NCI-H2196 treated with DMSO at 0.1 percent for 48 hours (cell line): ENCODE measurements around the gene MYH4.

Experiments used
- DNase-seq: peaks from one replicate; lab custom pipeline; 2025; ENCODE audit not compliant: unreplicated experiment; lab: John Stamatoyannopoulos, UW

The MYH4 gene

DNA sequence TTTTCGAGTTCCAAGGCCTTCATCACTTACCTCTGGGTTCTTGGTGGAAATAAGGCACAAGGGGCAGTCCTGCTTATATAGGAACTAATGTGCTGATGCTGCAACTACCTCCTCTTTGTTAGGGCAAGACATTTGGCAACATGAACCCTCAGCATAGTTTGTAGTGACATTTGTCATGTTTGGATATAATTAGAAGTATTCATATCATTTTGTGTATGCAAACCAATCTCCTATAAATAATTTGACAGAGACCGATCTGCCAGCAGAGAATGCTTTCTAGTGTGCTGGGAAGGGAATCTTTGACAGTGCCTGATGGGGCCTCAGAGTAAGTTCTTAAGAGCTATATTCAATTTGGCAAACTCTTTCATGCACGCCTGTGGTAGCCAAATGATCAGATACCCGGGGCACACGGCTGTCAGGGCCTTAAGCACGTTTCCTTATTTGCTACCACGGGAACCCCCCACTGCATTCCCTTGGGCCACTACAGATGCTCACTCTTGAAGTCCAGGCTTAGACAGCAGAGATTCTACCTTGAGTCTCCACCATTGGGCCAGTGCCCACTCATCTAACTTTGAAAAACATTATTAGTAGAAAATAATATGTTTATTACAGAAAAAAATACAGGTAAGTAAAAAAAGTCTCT is 47.3 kb downstream of the MYH4 start, which contains the start of gene MYH8:
MYH8 (minus strand) TSS at position 51 of the 643 bp plus-strand sequence. CDS start 1,723 bp downstream, outside the sequence.
- no peak for DNase-seq

DNA sequence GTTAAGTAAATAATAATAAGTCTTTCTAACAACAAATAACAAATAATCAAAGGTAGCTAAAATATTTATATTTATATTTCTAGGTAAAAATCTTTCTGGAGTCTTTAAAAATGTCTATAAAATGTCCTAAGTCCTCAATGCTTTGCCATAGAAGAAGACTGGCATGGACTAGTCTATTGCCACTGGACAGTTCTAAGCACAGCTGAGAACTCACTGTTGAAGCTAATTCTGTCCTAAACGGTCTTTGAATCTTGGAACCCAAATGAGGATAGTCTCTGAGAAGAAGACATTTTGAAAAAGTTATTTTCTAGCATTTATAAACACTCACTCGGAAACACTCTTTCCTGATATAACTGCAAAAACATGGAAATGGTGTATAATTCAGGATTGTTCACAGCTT is 48.1 kb downstream of the MYH4 start:
- no peak for DNase-seq

DNA sequence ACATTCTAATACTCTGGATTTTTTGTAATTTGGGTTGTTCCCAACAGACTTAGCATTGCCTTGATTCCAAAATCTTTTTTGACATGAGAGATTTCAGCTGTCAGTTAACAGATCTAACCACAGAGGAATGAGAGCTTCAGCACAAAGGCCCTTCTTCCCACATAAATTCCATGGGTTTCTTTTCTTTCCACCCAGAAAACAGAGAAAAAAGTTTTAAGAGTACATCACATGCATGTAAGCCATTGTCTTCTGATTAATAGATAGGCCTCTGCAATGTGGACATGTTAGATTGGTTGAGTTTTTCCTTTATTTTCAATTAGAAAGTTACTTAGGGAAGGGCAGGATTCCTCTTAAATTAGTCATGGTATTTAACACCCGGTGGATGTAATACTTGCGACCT is 48.5 kb downstream of the MYH4 start:
- DNase-seq, result no peak

DNA sequence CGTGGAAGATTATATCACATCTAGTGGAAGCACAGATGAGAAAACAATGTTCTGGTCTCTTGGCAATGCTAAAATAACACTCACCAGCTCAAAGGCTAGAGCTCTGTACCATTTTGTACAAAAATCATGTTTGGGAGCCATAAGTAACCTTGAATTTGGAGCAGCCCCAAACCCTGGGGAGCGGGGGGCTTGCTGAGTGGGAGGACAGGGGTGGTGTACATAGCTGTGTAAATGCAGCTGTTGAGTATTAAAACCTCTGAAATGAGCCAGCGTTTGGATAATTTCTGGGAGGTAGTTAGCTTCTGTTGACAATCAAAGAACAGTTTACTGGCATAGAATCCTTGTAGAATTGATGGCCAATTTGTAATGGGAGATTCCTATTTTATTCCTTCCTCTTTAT is 51.9 kb downstream of the MYH4 start:
- DNase-seq, result no peak

DNA sequence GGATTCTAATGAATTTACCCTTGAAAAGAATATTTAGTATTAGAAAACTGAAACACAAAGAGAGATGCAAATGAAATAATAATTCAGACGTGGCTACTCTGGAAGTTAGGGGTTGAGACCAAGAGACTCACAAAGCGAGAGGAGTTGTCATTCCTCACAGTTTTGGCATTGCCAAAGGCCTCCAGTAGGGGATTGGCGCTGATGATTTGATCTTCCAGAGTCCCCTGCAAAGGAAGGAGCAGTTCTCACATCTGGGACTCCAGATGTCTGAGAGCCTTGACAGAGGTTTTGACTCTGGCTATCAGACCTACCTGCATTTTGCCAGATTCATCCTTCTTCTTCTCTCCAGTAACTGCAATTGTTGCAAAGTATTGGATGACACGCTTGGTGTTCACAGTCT is 54.2 kb downstream of the MYH4 start:
- DNase-seq, result no peak

DNA sequence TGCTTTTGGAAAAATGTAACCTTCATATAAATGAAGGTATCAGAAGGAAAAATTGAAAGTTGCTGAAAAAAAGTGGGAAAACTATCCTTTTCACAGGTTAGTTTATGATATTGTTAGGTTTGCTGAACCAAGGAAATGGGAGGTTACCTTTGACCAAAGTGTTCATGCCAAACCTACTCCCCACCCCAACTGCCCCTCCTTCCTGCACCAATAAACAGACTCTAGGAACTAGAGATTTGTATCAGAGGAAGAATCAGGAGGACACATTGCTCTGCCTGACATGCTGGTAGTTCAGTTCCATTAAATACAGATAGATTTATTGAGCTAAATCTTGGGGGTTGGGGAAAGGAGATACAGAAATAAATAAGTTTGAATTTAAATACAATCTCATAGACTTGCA is 65.8 kb downstream of the MYH4 start:
- no peak for DNase-seq

DNA sequence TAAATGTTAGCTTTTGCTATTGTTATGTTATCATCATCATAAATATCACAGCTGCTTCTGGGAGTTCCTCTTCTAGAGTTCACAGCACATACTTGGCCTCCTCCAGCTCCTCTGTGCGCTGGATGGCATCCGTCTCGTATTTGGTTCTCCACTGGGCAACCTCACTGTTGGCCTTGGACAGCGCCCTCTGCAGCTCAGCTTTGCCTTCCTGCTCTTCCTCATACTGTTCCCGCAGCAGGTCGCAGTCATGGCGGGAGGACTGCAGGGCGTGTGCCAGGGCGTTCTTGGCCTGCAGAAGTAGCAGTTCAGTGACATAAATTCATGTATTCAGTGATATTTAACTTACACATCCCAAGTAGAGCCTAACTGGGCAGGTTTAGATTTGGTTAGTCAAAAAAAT is 71.0 kb downstream of the MYH4 start:
- no peak for DNase-seq

DNA sequence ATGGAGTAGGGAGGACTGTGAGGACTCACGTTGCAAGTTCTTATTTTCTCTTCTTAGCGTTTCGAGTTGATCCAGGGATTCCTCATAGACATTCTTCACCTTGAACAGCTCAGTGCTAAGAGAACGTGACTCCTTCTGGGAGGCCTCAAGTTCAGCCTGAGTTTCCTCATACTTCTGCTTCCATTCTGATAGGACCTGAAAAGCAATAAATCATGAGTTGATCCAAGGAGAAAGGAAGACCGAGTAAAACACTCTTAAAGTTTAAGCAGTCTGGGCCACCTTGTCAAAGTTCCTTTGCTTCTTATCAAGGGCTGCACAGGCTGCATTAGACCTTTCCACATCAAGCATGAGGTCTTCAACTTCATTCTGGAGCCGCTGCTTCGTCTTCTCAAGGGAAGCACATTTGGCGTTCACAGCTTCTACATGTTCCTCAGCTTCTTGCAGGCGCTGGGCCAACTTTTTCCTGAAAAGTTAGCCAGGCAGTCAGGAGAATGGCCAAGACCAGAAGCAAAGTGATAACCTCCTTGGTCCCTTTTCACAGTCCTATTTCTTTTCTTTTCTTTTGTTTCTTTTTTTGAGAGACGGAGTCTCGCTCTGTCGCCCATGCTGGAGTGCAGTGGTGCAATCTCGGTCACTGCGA is 72.7 kb downstream of the MYH4 start:
- DNase-seq, result no peak

DNA sequence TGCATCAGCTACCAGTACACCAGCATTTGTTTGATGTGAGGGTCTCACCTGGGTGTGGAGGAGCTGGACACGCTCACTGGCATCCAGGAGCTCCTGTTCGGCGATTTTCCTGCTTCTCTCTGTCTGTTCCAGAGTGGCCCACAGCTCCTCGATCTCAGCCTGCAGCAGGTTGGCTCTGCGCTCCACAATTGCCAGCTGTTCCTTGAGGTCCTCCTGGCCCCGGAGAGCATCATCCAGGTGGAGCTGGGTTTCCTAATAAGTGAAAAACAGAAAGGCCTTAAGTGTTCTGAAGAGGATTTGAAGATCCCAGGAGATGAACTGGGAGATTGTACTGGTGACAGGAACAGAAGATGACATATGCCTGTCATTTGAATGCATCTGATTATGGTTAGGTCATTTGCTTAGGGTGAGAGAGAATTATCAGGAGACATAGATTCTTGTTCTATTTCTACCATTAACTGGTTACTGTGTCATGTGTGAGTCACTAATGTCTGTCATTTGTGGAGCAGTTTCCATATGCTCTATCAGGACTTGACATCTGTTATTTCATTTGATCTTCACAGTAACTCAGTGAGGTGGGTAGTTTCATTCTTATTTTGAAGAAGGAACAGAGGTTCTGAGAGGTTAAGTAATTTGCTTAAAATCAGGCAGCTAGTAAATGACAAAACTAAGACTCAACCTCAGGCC is 75.0 kb downstream of the MYH4 start:
- no peak for DNase-seq
